Ishikawa (cell line): ENCODE measurements around the gene SPATS1.

Experiments
- CEBPB ChIP-seq: IDR thresholded peaks from 2 replicates; pipeline ENCODE4 v1.6.1; 2012
- CREB1 ChIP-seq: IDR thresholded peaks from 2 replicates; pipeline ENCODE4 v1.6.1; 2012; ENCODE audit warnings: low read depth
- EGR1 ChIP-seq: IDR thresholded peaks from 2 replicates; pipeline ENCODE4 v1.6.1; 2012
- EP300 ChIP-seq: IDR thresholded peaks from 2 replicates; pipeline ENCODE4 v1.6.1; 2012; ENCODE audit warnings: borderline replicate concordance
- FOXM1 ChIP-seq: IDR thresholded peaks from 2 replicates; pipeline ENCODE4 v1.6.1; 2012; ENCODE audit warnings: low read depth, borderline replicate concordance
- MAX ChIP-seq: IDR thresholded peaks from 2 replicates; pipeline ENCODE4 v1.6.1; 2012
- NFIC ChIP-seq: IDR thresholded peaks from 2 replicates; pipeline ENCODE4 v1.6.1; 2012
- RAD21 ChIP-seq: IDR thresholded peaks from 2 replicates; pipeline ENCODE4 v1.6.1; 2012; ENCODE audit warnings: low read depth
- REST ChIP-seq: IDR thresholded peaks from 2 replicates; pipeline ENCODE4 v1.6.1; 2012; ENCODE audit warnings: low read depth, mild to moderate bottlenecking
- TAF1 ChIP-seq: IDR thresholded peaks from 2 replicates; pipeline ENCODE4 v1.6.1; 2012; ENCODE audit warnings: low read depth, mild to moderate bottlenecking
- TCF12 ChIP-seq: IDR thresholded peaks from 2 replicates; pipeline ENCODE4 v1.6.1; 2012; ENCODE audit warnings: low read depth
- TEAD4 ChIP-seq: IDR thresholded peaks from 2 replicates; pipeline ENCODE4 v1.6.1; 2012
- USF1 ChIP-seq: IDR thresholded peaks from 2 replicates; pipeline ENCODE4 v1.6.1; 2012
- YY1 ChIP-seq: IDR thresholded peaks from 2 replicates; pipeline ENCODE4 v1.6.1; 2012; ENCODE audit warnings: low read depth
- ZBTB7A ChIP-seq: IDR thresholded peaks from 2 replicates; pipeline ENCODE4 v1.6.1; 2012; ENCODE audit warnings: low read depth

The SPATS1 gene

GRCh38 chr6:44386364-44386928 is 44.0 kb downstream of the SPATS1 start:
- TF ChIP-seq YY1 (no peak), ZBTB7A (no peak), NFIC (no peak), FOXM1 (no peak), CREB1 (no peak), TAF1 (no peak), TCF12 (no peak), REST (no peak), EGR1 (no peak), MAX (no peak)

GRCh38 chr6:44386929-44387345 is 44.5 kb downstream of the SPATS1 start:
- no peak for TF ChIP-seq USF1
- no peak for TF ChIP-seq TCF12
- TF ChIP-seq CREB1, result no peak
- TF ChIP-seq ZBTB7A, result no peak
- no peak for TF ChIP-seq TAF1
- TF ChIP-seq RAD21, result no peak
- TF ChIP-seq NFIC, result no peak
- no peak for TF ChIP-seq CEBPB
- no peak for TF ChIP-seq EGR1
- TF ChIP-seq MAX, result no peak
- TF ChIP-seq TEAD4, result no peak
- TF ChIP-seq FOXM1, result no peak
- no peak for TF ChIP-seq YY1
- TF ChIP-seq REST, result no peak
- no peak for TF ChIP-seq EP300

GRCh38 chr6:44387346-44388134 is 45.1 kb downstream of the SPATS1 start, which contains the start of gene CDC5L:
Gene CDC5L, plus strand, starts transcription at chr6:44387706. Its CDS starts 118 bp downstream, at chr6:44387824.
- no peak; the same call in 1 of the 2 replicates for TF ChIP-seq TCF12
- no peak for TF ChIP-seq FOXM1
- no peak for TF ChIP-seq EGR1
- no peak for TF ChIP-seq REST
- TF ChIP-seq ZBTB7A, result peak; percentile 90
- TF ChIP-seq TAF1, result peak; percentile 59
- peak; percentile 89 for TF ChIP-seq CREB1
- no peak; the same call in 1 of the 2 replicates for TF ChIP-seq CEBPB
- no peak for TF ChIP-seq NFIC
- TF ChIP-seq YY1, result peak; percentile 40; the same call in 1 of the 2 replicates
- TF ChIP-seq EP300, result no peak
- TF ChIP-seq MAX, result peak; percentile 64
- TF ChIP-seq USF1, result no peak
- no peak for TF ChIP-seq RAD21
- no peak for TF ChIP-seq TEAD4
